ENCODE data around the gene LIPH. TPM values are rescaled to one million over a fixed set of nuclear protein-coding genes. Genes with fewer than 3 reads are reported as not detected.
"Not testable (repeated sequence)": the region's sequence is repeated elsewhere in the genome, so short reads cannot be mapped to it uniquely, and the experiment has no call there.

LIPH gene
- under 1 TPM in 8 of 10 donors, not detected in 2; 0.05 to 0.94 (median 0.19) TPM for polyA plus RNA-seq (ENCODE audit: insufficient read length in 10 of 10)
- long read RNA-seq, donor 1, result 0 reads
- long read RNA-seq, donor 2, result 0 reads
- long read RNA-seq, donor 3, result 0 reads
- long read RNA-seq, donor 4, result 0 reads
- long read RNA-seq, donor 5, result 0 reads
- long read RNA-seq, donor 6, result 0 reads
- long read RNA-seq, donor 7, result 0 reads
- long read RNA-seq, donor 8, result 0 reads
- long read RNA-seq, donor 9, result 0 reads

GRCh38 chr3:185552358-185552877 is at the start of gene LIPH:
Gene LIPH, minus strand, starts transcription at chr3:185552588. Its CDS starts 117 bp downstream, at chr3:185552471.
- DNase-seq, result no peak

GRCh38 chr3:185595526-185595925 is 43.1 kb upstream of the LIPH start:
- DNase-seq, result no peak

GRCh38 chr3:185594073-185594472 is 41.7 kb upstream of the LIPH start:
- DNase-seq, result no peak

GRCh38 chr3:185586686-185587039 is 34.3 kb upstream of the LIPH start:
- DNase-seq, result no peak

- peak; percentile 99 to 100 (median 100) for DNase-seq
Measured at GRCh38 chr3:185585859-185586685, 33.7 kb upstream of the LIPH start, which contains the start of gene SENP2. Gene SENP2, plus strand, starts transcription at chr3:185586295. Its CDS starts 119 bp downstream, at chr3:185586414.

- no peak for DNase-seq
Measured at GRCh38 chr3:185585518-185585858, 33.1 kb upstream of the LIPH start.

GRCh38 chr3:185584686-185585085 is 32.3 kb upstream of the LIPH start:
- no peak for DNase-seq

GRCh38 chr3:185583925-185584324 is 31.5 kb upstream of the LIPH start:
- peak in 1 of 3 donors; percentile 2 for DNase-seq

GRCh38 chr3:185582871-185583270 is 30.5 kb upstream of the LIPH start:
- peak in 1 of 3 donors; percentile 4 for DNase-seq

GRCh38 chr3:185582236-185582635 is 29.8 kb upstream of the LIPH start:
- no peak for DNase-seq

GRCh38 chr3:185575108-185575869 is 22.9 kb upstream of the LIPH start:
- DNase-seq, result peak; percentile 24 to 46 (median 34)

- DNase-seq, result no peak
Measured at GRCh38 chr3:185572183-185572582, 19.8 kb upstream of the LIPH start.

- DNase-seq, result no peak
Measured at GRCh38 chr3:185561958-185562357, 9.6 kb upstream of the LIPH start.

- no peak for DNase-seq
Measured at GRCh38 chr3:185561374-185561943, 9.1 kb upstream of the LIPH start.

- no peak for DNase-seq
Measured at GRCh38 chr3:185560676-185561075, 8.3 kb upstream of the LIPH start.

GRCh38 chr3:185559706-185560090 is 7.3 kb upstream of the LIPH start:
- DNase-seq, result no peak

GRCh38 chr3:185558395-185558794 is 6.0 kb upstream of the LIPH start:
- DNase-seq, result no peak

- not testable (repeated sequence) for DNase-seq
Measured at GRCh38 chr3:185556640-185557039, 4.3 kb upstream of the LIPH start.

- DNase-seq, result no peak
Measured at GRCh38 chr3:185555860-185556347, 3.5 kb upstream of the LIPH start.

- no peak for DNase-seq
Measured at GRCh38 chr3:185555101-185555501, 2.7 kb upstream of the LIPH start.

- DNase-seq, result no peak
Measured at GRCh38 chr3:185549651-185550111, 2.7 kb downstream of the LIPH start.

- peak; percentile 80 to 92 (median 88) for DNase-seq
Measured at GRCh38 chr3:185549122-185549521, 3.3 kb downstream of the LIPH start.
